GM12891 (cell line): ENCODE results near the gene KRTAP9-1.

ENCODE experiments used
- PAX5 ChIP-seq: IDR thresholded peaks from 2 replicates; pipeline ENCODE4 v1.6.1; 2011; ENCODE audit warnings: low read length, moderate library complexity, mild to moderate bottlenecking; ENCODE audit not compliant: insufficient read depth, severe bottlenecking
- POLR2A ChIP-seq: IDR thresholded peaks from 2 replicates; pipeline ENCODE4 v1.6.1; 2011; ENCODE audit warnings: low read depth, low read length, control low read depth
- POLR2AphosphoS5 ChIP-seq: IDR thresholded peaks from 2 replicates; pipeline ENCODE4 v1.6.1; 2011; ENCODE audit warnings: low read depth, low read length, control low read depth
- TAF1 ChIP-seq: IDR thresholded peaks from 2 replicates; pipeline ENCODE4 v1.6.1; 2011; ENCODE audit warnings: low read depth, low read length, control low read depth

DNA sequence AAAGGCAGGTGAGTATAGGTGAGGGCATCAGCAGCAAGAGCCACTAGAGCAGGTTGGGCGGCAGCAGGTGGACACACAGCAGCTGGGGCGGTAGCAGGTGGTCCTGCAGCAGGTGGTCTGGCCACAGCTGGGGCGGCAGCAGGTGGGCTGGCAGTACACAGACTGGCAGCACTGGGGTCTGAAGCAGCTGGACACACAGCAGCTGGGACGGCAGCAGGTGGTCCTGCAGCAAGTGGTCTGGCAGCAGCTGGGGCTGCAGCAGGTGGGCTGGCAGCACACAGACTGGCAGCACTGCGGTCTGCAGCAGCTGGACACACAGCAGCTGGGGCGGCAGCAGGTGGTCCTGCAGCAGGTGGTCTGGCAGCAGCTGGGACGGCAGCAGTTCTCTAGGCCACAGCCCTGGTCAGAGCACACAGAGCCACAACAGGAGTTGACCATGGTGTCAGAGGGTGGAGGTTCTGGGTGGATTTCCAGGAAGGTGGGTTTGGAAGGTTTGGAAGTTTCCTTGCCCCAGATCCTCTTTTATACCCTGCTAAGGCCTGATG is 11.9 kb upstream of the KRTAP9-1 start, which contains the start of gene KRTAP4-2:
- TF ChIP-seq POLR2AphosphoS5 (no peak), POLR2A (no peak), TAF1 (no peak), PAX5 (no peak)
